Panc1 (cell line): Measurements from ENCODE around the gene ADCY1. TPM values are rescaled to one million over a fixed set of nuclear protein-coding genes. Genes with fewer than 3 reads are reported as not detected.

Experiments
- ATAC-seq: fragments of 200-7000 bp; cut with Tn5 transposase; 2 replicates; pipeline ENCODE4 v1.9.1; 2020; ENCODE audit warnings: mild to moderate bottlenecking, moderate library complexity
- BruUV-seq: library from RNA; stranded (reverse); fragments of 400-500 nt; replicated peaks from 2 replicates; lab custom pipeline; 2021; lab: Mats Ljungman, UMichigan
- CTCF ChIA-PET: fragments of 300-600 bp; sonication (Branson Sonifier 250); formaldehyde crosslinking; loops from one replicate; lab custom pipeline; 2022; ENCODE audit warnings: antibody characterized with exemption; lab: Charles Lee
- POLR2A ChIA-PET: fragments of 300-600 bp; sonication (Branson Sonifier 250); formaldehyde crosslinking; loops from one replicate; lab custom pipeline; 2022; ENCODE audit warnings: antibody characterized with exemption; lab: Charles Lee
- DNase-seq: peaks from one replicate; pipeline ENCODE4 v3.0.0-alpha.2; 2010; ENCODE audit warnings: low read depth, low spot score
- H3K27ac ChIP-seq: 2 replicates; pipeline ENCODE4 v1.5.1; 2011; ENCODE audit warnings: mild to moderate bottlenecking, low read length, inconsistent platforms
- H3K27me3 ChIP-seq: fragments of 200-500 bp; sonication (Bioruptor generic); 2 replicates; pipeline ENCODE4 v1.6.0; 2014; ENCODE audit warnings: low read length, inconsistent platforms; ENCODE audit not compliant: control insufficient read depth, insufficient read depth
- H3K36me3 ChIP-seq: fragments of 200-500 bp; sonication (Bioruptor generic); 2 replicates; pipeline ENCODE4 v1.5.1; 2014; ENCODE audit warnings: inconsistent platforms, mild to moderate bottlenecking, low read length, moderate library complexity; ENCODE audit not compliant: control insufficient read depth, insufficient read depth
- H3K4me1 ChIP-seq: 2 replicates; pipeline ENCODE4 v1.5.1; 2011; ENCODE audit warnings: inconsistent platforms, mild to moderate bottlenecking, low read length, moderate library complexity; ENCODE audit not compliant: control insufficient read depth, insufficient read depth
- H3K4me3 ChIP-seq, 2 experiments: 2 replicates each; pipeline ENCODE4 v1.5.1; 2011 to 2012; ENCODE audit warnings: low read depth in 2 of 2, low read length in 2 of 2, mild to moderate bottlenecking in 2 of 2, inconsistent platforms in 1 of 2, moderate library complexity in 1 of 2
- H3K9me3 ChIP-seq: fragments of 200-500 bp; sonication (Bioruptor generic); 2 replicates; pipeline ENCODE4 v1.5.1; 2014; ENCODE audit warnings: low read depth, mild to moderate bottlenecking, inconsistent platforms, low read length, moderate library complexity; ENCODE audit not compliant: control insufficient read depth, insufficient read depth
- CTCF ChIP-seq: fragments of 450-650 bp; IDR thresholded peaks from 2 replicates; pipeline ENCODE4 v1.5.1; 2017; ENCODE audit warnings: mild to moderate bottlenecking
- POLR2AphosphoS5 ChIP-seq: IDR thresholded peaks from 2 replicates; pipeline ENCODE4 v1.6.1; 2012; ENCODE audit warnings: mild to moderate bottlenecking, low read depth, low read length, moderate library complexity
- SIN3A ChIP-seq: IDR thresholded peaks from 2 replicates; pipeline ENCODE4 v1.6.1; 2012; ENCODE audit warnings: low read depth, mild to moderate bottlenecking, low read length, moderate library complexity, borderline replicate concordance; ENCODE audit not compliant: insufficient read depth
- TCF7L2 ChIP-seq: IDR thresholded peaks from 2 replicates; pipeline ENCODE4 v1.6.1; 2011; ENCODE audit warnings: mild to moderate bottlenecking, low read depth, low read length, inconsistent platforms
- in situ Hi-C: cut with HindIII; loops from 2 replicates; pipeline ENCODE4 v1.10.0; 2016; ENCODE audit warnings: low sequenced_read_pairs, low pct_unique_long_range_greater_than_20kb
- intact Hi-C: fragments of 100-400 bp; cut with micrococcal nuclease; formaldehyde crosslinking; loops from one replicate; pipeline ENCODE4 v1.10.0; 2022; ENCODE audit not compliant: unreplicated experiment
- total RNA-seq: library from RNA; stranded (reverse); gene quantifications from one replicate; pipeline ENCODE4 v1.2.1, GENCODE V29; 2021; ENCODE audit not compliant: unreplicated experiment
- TF ChIP-seq, protein P1 (sequence below), 2 experiments: IDR thresholded peaks; 2 replicates each; pipeline ENCODE4 v1.6.1; 2011 to 2012; ENCODE audit warnings: low read depth in 2 of 2, control low read depth in 1 of 2, low read length in 1 of 2, mild to moderate bottlenecking in 1 of 2, moderate library complexity in 1 of 2; ENCODE audit not compliant: insufficient read depth in 1 of 2

The ADCY1 gene
- total RNA-seq, 1 experiment from 2014 or later, result 2.1 TPM

DNA sequence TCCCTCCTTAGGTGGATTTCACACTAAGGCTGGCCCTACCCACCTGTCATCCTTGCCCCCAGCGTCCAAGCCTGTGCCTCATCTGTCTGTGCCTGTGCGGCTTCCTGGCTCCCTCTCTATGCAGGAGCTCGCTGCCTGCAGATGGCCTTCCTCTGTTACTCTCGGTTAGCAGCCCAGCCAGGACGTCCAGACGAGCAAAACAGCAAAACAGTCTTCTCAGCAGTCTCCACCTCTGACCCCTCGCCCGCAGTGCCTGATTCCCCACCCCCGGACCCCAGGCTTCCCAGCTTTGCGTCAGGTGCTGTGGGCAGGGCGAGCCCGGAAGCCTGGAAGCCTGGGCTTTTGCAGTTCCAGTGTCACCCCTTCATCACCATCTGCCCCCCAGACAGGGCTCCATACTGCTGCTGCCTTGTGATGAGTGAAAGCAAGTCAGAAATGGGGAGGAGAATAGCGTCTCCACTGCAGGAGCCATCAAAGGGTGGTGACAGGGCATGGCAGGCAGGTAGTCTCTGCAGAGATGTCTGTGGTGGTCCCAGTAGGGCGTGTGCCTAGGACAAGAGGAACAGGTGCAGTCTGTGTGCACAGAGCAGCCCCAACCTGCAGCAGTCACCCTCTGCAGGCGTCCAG is 88.5 kb downstream of the ADCY1 start:
- no TSS peak for BruUV-seq
- POLR2A ChIA-PET, result no interaction called here
- no peaks in the 10 kb centered on the region for H3K9me3 ChIP-seq
- peak; percentile 12; the same call in 1 of the 2 replicates for ATAC-seq
- CTCF ChIA-PET, result interaction anchor here (1.1 to 1.9 kb wide), 3 partner anchors 8 to 191 kb away, joined by 3 to 8 read pairs (median 3); no protein-coding TSS in a partner anchor
- H3K27ac ChIP-seq, result no peak overlapping the region
- no peak overlapping the region for H3K4me3 ChIP-seq
- no peak for DNase-seq
- TF ChIP-seq POLR2AphosphoS5 (no peak), SIN3A (no peak), CTCF (no peak)
- TF ChIP-seq, protein P1, sequence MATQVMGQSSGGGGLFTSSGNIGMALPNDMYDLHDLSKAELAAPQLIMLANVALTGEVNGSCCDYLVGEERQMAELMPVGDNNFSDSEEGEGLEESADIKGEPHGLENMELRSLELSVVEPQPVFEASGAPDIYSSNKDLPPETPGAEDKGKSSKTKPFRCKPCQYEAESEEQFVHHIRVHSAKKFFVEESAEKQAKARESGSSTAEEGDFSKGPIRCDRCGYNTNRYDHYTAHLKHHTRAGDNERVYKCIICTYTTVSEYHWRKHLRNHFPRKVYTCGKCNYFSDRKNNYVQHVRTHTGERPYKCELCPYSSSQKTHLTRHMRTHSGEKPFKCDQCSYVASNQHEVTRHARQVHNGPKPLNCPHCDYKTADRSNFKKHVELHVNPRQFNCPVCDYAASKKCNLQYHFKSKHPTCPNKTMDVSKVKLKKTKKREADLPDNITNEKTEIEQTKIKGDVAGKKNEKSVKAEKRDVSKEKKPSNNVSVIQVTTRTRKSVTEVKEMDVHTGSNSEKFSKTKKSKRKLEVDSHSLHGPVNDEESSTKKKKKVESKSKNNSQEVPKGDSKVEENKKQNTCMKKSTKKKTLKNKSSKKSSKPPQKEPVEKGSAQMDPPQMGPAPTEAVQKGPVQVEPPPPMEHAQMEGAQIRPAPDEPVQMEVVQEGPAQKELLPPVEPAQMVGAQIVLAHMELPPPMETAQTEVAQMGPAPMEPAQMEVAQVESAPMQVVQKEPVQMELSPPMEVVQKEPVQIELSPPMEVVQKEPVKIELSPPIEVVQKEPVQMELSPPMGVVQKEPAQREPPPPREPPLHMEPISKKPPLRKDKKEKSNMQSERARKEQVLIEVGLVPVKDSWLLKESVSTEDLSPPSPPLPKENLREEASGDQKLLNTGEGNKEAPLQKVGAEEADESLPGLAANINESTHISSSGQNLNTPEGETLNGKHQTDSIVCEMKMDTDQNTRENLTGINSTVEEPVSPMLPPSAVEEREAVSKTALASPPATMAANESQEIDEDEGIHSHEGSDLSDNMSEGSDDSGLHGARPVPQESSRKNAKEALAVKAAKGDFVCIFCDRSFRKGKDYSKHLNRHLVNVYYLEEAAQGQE (IDR thresholded peaks at IDR 0.05; ENCODE audit: insufficient read depth in 1 of 2, low read depth in 2 of 2, low read length in 1 of 2), result no peak
- intact Hi-C loops, result loop anchor here (2.0 kb wide), 1 partner anchor 192 kb away; no protein-coding TSS in a partner anchor
- no peaks in the 10 kb centered on the region for H3K27me3 ChIP-seq
- H3K36me3 ChIP-seq, result no peaks in the 10 kb centered on the region
- in situ Hi-C loops, result no loop called here
- no peaks in the 10 kb centered on the region for H3K4me1 ChIP-seq

GRCh38 chr7:45663167-45663921 is 89.2 kb downstream of the ADCY1 start:
- no peaks in the 10 kb centered on the region for H3K27me3 ChIP-seq
- no peak overlapping the region for H3K27ac ChIP-seq
- DNase-seq (peak; percentile 8), ATAC-seq (peak; percentile 87)
- no peaks in the 10 kb centered on the region for H3K36me3 ChIP-seq
- TF ChIP-seq TCF7L2, result no peak
- TF ChIP-seq CTCF, result peak; percentile 99
- H3K9me3 ChIP-seq, result no peaks in the 10 kb centered on the region
- H3K4me3 ChIP-seq, result no peak overlapping the region
- ChIA-PET POLR2A (no interaction called here), CTCF (interaction anchor here (0.6 to 1.9 kb wide), 5 partner anchors 9 to 1028 kb away, joined by 3 to 8 read pairs (median 3); no protein-coding TSS in a partner anchor)
- H3K4me1 ChIP-seq, result no peaks in the 10 kb centered on the region
- intact Hi-C loops, result loop anchor here (2.0 kb wide), 1 partner anchor 191 kb away; no protein-coding TSS in a partner anchor
- in situ Hi-C loops, result no loop called here
- no TSS peak for BruUV-seq
